HFF-Myc (cell line): Measurements from ENCODE around the gene TBC1D19.

Experiments
- DNase-seq: peaks from one replicate; pipeline ENCODE4 v3.0.0-alpha.2; 2011; ENCODE audit warnings: low read depth; ENCODE audit errors: extremely low read depth
- H3K4me3 ChIP-seq: replicated peaks from 2 replicates; pipeline ENCODE4 v1.5.1; 2011; ENCODE audit warnings: low read depth, mild to moderate bottlenecking, control low read depth, low read length
- TF ChIP-seq, protein P1 (sequence below): IDR thresholded peaks from 2 replicates; pipeline ENCODE4 v1.5.1; 2012; ENCODE audit warnings: mild to moderate bottlenecking, low read depth, low read length, control low read depth; ENCODE audit errors: missing control alignments

Gene TBC1D19

DNA sequence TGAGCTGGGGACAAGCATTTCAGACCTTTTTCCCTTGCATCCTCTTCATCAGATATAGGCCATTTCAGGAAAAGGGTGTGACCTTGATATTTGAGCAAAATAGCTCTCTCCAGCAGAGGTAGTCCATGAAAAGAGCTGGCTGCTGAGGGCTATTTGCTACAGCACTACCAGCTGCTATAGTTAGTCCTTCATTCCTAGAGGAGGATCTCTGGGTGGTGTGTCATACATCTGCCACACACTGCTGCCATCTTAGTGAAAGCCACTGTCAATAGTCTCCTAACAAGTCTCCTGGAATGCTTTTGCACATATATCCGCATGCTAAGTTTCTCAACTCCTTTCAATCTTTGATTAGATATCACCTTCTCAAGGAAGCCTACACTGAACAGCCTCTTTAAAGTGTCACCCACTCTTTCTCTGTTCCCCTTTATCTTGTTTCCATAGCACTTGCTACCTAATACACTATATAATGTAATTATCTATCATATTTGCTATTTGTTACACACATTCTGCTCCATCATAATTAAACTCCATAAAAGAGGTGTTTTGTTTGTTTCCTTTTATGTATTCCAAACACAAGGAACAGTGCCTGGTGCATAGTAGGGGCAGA is 131.9 kb downstream of the TBC1D19 start:
- TF ChIP-seq, protein P1, sequence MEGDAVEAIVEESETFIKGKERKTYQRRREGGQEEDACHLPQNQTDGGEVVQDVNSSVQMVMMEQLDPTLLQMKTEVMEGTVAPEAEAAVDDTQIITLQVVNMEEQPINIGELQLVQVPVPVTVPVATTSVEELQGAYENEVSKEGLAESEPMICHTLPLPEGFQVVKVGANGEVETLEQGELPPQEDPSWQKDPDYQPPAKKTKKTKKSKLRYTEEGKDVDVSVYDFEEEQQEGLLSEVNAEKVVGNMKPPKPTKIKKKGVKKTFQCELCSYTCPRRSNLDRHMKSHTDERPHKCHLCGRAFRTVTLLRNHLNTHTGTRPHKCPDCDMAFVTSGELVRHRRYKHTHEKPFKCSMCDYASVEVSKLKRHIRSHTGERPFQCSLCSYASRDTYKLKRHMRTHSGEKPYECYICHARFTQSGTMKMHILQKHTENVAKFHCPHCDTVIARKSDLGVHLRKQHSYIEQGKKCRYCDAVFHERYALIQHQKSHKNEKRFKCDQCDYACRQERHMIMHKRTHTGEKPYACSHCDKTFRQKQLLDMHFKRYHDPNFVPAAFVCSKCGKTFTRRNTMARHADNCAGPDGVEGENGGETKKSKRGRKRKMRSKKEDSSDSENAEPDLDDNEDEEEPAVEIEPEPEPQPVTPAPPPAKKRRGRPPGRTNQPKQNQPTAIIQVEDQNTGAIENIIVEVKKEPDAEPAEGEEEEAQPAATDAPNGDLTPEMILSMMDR: no peak
- H3K4me3 ChIP-seq: no peak overlapping the region
- no peak for DNase-seq

DNA sequence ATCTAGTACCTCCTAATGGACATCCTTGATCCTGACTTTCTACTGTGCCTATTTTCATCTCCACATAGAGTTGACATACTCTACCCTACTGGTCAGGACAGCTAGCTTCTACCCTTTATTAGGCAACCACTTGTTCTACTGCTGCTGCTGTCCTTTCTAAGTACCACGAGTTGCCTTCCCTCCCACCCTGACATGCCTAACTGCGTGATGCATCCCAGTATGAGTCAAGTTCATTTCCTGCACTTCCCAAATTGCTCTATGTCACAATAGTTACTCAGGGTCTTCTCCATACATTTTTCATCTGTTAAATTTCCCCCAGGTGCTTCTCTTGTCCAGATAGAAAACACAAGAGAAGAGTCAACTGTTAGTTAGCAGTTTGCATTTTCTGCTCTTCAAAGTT is 133.4 kb downstream of the TBC1D19 start:
- DNase-seq: peak; percentile 33
- TF ChIP-seq, protein P1: no peak
- no peak overlapping the region for H3K4me3 ChIP-seq

DNA sequence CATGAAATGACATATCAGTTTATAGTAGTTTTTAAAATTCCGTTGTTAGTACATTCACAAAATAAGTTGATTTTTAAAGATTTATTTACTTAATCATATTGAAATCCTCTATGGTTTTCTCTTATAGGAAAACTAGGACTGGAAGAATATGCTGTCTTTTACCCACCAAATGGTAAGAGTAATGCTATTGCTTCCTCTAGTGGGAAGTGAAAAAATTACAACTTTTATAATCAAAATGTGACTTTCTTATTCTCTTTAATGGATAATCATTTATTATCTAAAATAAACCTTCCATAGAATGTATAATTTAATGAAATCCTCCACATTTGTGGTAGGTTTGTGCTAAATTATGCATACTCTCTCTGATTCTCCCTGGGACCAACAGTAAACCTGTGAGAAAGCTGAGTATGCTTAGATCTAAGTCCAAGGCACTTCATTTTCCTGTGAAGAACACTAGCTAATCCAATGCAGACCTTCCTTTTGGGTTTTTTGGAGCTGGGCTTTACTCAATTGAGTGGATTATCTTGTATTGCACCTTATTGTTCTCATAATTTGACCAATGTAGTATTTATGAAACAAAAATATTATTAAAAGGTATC is 136.2 kb downstream of the TBC1D19 start:
- DNase-seq: no peak
- TF ChIP-seq, protein P1: peak; percentile 41
- no peak overlapping the region for H3K4me3 ChIP-seq

DNA sequence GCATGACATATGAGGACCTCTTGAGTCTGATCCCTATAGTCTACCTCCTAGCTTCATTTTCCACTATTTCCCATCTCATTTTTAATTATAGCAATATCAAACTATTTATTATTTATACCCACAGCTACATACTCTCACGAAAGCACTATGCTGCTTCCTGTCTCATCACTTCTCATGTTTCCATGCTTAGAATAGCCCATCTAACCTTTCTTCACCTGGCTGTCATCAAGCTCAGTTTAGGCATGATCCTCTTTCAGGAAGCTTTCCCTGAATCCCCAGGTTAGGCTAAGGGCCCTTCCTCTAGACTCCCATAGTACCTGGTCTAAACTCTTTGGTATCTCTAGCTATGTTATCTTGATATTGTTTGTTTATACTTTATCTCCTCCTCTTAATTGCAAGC is 137.8 kb downstream of the TBC1D19 start:
- DNase-seq: no peak
- TF ChIP-seq, protein P1: no peak
- H3K4me3 ChIP-seq: no peak overlapping the region

DNA sequence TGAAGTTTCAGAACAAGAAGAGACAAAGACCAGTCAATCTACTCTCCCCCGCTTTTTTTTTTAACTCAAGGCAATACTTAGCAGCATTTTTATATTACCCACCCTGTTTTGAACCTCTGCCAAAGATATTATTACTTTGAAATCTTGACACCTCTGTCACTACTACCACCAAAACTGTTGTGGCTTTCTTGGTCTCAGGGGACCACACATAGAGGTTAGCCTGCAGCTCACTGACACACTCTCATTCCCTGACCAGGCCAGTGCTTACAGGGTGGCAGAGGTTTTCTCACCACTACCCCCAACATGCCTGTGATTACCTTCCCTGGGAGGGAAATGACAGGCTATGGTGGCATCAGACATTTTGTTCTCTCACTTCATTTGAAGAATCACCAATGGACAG is 139.3 kb downstream of the TBC1D19 start:
- TF ChIP-seq, protein P1: no peak
- DNase-seq: no peak
- no peak overlapping the region for H3K4me3 ChIP-seq

DNA sequence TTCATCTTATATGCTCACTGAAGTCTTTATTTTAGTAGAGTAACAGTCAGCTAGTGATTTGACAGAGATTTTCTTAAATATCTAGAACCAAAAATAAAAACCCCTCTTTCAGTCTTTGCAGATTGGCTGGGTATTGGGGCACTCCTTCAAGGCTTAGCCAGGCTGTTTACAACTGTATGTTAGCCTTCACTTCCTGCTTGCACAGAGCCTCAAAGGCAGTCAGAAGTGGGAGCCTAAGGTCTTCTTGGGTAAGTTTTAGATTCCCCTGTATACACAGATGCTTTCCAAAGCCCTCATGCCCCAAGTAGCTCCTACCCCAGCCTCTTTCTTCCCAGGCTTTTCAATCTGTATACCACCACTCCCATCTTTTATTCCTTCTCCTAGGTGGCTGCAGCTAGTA is 140.7 kb downstream of the TBC1D19 start:
- no peak for DNase-seq
- TF ChIP-seq, protein P1: no peak
- no peak overlapping the region for H3K4me3 ChIP-seq
